ENCODE measurements around the gene RARRES2.
A peak's percentile ranks its signal among the peaks of the same experiment; 100 is the strongest.

Gene RARRES2

DNA sequence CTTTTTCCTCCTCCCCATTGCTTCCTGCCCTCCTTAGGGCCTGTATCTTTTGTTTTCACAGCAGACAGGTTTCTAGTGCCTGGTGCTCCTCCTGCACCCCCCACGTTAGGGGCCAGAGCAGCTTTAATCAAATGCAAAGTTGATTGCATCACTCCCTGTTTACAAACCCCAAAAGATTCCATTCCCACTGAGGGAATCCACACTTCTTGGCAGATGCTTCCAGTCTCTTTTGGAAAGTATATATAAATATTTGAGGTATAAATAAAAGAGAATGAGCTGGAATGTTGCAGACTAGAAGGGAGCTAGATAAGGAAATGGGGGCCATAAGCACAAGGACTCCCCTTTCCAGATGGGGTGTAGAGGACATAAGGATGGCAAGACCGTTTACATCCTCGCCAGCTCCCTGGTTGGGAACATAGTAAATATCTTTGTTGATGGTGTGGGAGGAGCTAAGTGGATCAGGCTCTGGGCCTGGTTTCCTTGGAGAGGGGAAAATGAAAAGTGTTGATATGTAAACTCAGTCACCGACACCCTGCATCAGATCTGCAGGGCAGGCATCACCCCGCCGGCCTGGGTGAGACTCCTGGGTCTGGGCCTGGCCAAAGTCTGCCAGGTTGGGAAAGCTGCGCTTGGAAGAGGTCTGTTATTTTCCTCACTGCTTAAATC, 6.2 kb downstream of the RARRES2 start:
- Histone ChIP-seq H3K4me1 (ENCODE audit: insufficient read depth, poor library complexity, severe bottlenecking) (no peaks in the 10 kb centered on the region), H3K36me3 (ENCODE audit: low read depth) (no peaks in the 10 kb centered on the region), H3K27ac (ENCODE audit: poor library complexity, severe bottlenecking) (no peak overlapping the region), H3K4me3 (ENCODE audit: severe bottlenecking) (no peak overlapping the region), H3K27me3 (ENCODE audit: insufficient read depth, poor library complexity, severe bottlenecking) (peaks cover 4% of the 10 kb centered on the region), H3K9me3 (ENCODE audit: severe bottlenecking) (no peaks in the 10 kb centered on the region)
- ATAC-seq (ENCODE audit: low read depth) (no peak), DNase-seq (ENCODE audit: low spot score) (no peak)
- TF ChIP-seq, protein P1, sequence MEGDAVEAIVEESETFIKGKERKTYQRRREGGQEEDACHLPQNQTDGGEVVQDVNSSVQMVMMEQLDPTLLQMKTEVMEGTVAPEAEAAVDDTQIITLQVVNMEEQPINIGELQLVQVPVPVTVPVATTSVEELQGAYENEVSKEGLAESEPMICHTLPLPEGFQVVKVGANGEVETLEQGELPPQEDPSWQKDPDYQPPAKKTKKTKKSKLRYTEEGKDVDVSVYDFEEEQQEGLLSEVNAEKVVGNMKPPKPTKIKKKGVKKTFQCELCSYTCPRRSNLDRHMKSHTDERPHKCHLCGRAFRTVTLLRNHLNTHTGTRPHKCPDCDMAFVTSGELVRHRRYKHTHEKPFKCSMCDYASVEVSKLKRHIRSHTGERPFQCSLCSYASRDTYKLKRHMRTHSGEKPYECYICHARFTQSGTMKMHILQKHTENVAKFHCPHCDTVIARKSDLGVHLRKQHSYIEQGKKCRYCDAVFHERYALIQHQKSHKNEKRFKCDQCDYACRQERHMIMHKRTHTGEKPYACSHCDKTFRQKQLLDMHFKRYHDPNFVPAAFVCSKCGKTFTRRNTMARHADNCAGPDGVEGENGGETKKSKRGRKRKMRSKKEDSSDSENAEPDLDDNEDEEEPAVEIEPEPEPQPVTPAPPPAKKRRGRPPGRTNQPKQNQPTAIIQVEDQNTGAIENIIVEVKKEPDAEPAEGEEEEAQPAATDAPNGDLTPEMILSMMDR (IDR thresholded peaks at IDR 0.05; ENCODE audit: poor library complexity, severe bottlenecking): no peak

DNA sequence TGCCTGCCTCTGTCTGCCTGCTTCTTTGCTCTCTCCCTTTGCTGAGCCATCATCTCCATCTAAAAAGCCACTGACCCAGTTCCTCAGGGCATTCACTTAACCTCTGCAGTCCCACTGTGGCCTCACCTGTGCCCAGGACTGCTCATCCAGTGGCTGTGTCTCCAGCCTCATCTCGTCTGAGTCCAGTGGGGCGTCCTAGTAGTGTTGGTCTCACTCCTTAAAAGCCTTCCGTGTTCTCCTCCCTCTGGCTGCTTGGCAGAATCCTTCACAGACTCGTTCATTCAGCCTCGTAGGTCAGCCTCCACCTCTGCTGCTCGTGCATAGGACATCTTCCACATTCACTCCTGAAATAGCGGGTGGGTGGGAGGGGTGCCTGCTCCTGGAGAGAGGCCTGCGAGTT, 7.3 kb downstream of the RARRES2 start:
- no peak for DNase-seq (ENCODE audit: low spot score)
- H3K36me3 ChIP-seq (ENCODE audit: low read depth): no peaks in the 10 kb centered on the region
- no peaks in the 10 kb centered on the region for H3K27me3 ChIP-seq (ENCODE audit: insufficient read depth, poor library complexity, severe bottlenecking)
- H3K4me3 ChIP-seq (ENCODE audit: severe bottlenecking): no peak overlapping the region
- TF ChIP-seq, protein P1 (IDR thresholded peaks at IDR 0.05; ENCODE audit: poor library complexity, severe bottlenecking): no peak
- ATAC-seq (ENCODE audit: low read depth): no peak
- H3K27ac ChIP-seq (ENCODE audit: poor library complexity, severe bottlenecking): no peak overlapping the region
- no peaks in the 10 kb centered on the region for H3K4me1 ChIP-seq (ENCODE audit: insufficient read depth, poor library complexity, severe bottlenecking)
- no peaks in the 10 kb centered on the region for H3K9me3 ChIP-seq (ENCODE audit: severe bottlenecking)

DNA sequence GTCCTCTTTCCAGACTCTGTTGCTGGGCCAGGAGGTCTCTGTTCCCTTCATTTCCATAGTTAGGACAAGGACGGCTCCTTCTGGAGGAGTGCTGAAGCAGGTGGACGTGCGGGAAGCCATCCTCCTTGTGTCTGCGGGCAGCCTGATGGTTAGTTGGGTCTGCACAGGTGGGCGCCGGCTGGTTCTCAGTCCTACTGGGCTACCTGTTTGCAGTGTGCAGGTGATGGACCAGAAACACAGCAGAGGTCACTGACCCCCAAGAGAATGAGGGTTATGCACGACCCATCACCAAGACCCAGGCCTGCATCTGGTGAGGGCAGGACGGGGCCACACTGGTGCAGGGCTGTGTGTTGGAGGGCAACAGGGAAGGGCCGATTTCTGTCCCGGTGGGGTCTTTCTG, 7.8 kb downstream of the RARRES2 start:
- H3K27ac ChIP-seq (ENCODE audit: poor library complexity, severe bottlenecking): no peak overlapping the region
- H3K9me3 ChIP-seq (ENCODE audit: severe bottlenecking): no peaks in the 10 kb centered on the region
- no peak for ATAC-seq (ENCODE audit: low read depth)
- H3K4me3 ChIP-seq (ENCODE audit: severe bottlenecking): no peak overlapping the region
- no peaks in the 10 kb centered on the region for H3K4me1 ChIP-seq (ENCODE audit: insufficient read depth, poor library complexity, severe bottlenecking)
- 0 out of 2 replicates have a peak, but pooled peaks cover 3% of the 10 kb centered on the region for H3K36me3 ChIP-seq (ENCODE audit: low read depth)
- H3K27me3 ChIP-seq (ENCODE audit: insufficient read depth, poor library complexity, severe bottlenecking): no peaks in the 10 kb centered on the region
- TF ChIP-seq, protein P1 (IDR thresholded peaks at IDR 0.05; ENCODE audit: poor library complexity, severe bottlenecking): no peak
- DNase-seq (ENCODE audit: low spot score): no peak

DNA sequence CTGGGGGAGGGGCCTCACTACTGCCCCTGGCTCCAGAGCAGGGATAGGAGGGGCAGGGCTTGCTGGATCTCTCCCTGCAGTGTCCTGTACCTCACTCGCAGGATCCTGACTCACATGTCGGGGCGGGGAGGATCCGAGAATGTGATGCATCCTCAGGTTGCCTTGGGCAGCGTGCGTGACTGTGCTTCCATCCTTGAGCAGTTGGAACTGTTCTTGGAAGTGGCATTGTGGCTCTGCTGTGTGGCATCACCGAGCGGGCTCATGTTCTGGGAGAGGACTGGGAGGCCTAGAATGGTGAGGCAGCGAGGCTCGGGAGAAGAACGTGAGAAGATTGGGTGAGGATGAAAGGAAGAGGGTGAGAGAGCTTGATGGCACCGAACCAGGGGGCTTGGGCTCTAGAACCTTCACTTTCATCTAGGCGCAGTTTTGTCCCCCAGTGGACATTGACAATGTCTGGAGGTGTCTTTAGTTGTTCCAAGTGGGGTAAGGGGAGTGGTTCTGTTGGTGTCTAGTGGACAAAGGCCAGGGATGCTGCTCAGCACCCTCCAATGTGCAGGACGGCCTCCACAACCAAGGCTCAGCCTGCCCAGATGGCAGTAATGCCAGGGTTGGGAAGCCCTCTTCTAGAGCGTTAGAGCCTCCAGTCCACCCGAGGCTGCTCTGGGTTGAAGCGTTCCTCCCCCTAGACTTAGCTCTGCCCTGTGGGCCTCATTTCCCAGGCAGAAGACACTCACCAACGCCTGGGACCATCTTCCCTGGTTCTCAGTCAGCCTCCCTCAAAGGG, 8.4 kb downstream of the RARRES2 start:
- Histone ChIP-seq H3K36me3 (ENCODE audit: low read depth) (peaks cover 6% of the 10 kb centered on the region; the same call in 1 of the 2 replicates), H3K4me3 (ENCODE audit: severe bottlenecking) (no peak overlapping the region), H3K9me3 (ENCODE audit: severe bottlenecking) (no peaks in the 10 kb centered on the region), H3K4me1 (ENCODE audit: insufficient read depth, poor library complexity, severe bottlenecking) (no peaks in the 10 kb centered on the region), H3K27me3 (ENCODE audit: insufficient read depth, poor library complexity, severe bottlenecking) (no peaks in the 10 kb centered on the region), H3K27ac (ENCODE audit: poor library complexity, severe bottlenecking) (no peak overlapping the region)
- TF ChIP-seq, protein P1 (IDR thresholded peaks at IDR 0.05; ENCODE audit: poor library complexity, severe bottlenecking): no peak
- ATAC-seq (ENCODE audit: low read depth) (0 out of 3 replicates have a peak, but pooled peaks have one; percentile 39), DNase-seq (ENCODE audit: low spot score) (no peak)
